ENCODE measurements around the gene LYSMD2. TPM values are rescaled to one million over a fixed set of nuclear protein-coding genes. Genes with fewer than 3 reads are reported as not detected.

Gene LYSMD2
- total RNA-seq, 1 experiment from 2014 or later, result 2.2 TPM

- TF ChIP-seq ATF1 (CRISPR knock-in tag; IDR thresholded peaks at IDR 0.05) (no peak), ZNF416 (CRISPR knock-in tag; IDR thresholded peaks at IDR 0.05) (no peak), ZBTB21 (CRISPR knock-in tag; IDR thresholded peaks at IDR 0.05; ENCODE audit: borderline replicate concordance) (no peak), ZNF423 (CRISPR knock-in tag; IDR thresholded peaks at IDR 0.05) (no peak), JUN (CRISPR knock-in tag; IDR thresholded peaks at IDR 0.05) (no peak), RELA (CRISPR knock-in tag; IDR thresholded peaks at IDR 0.05; ENCODE audit: borderline replicate concordance) (no peak)
These were observed 13.3 kb downstream of the LYSMD2 start (continued) for GRCh38 chr15:51724199-51724598.

GRCh38 chr15:51721199-51721960, 16.1 kb downstream of the LYSMD2 start:
- DNase-seq (ENCODE audit: low spot score) (no peak), ATAC-seq (no peak)
- peaks cover 25% of the 10 kb centered on the region for H3K4me1 Mint-ChIP-seq
- H3K27me3 Mint-ChIP-seq (ENCODE audit: low read depth), result no peaks in the 10 kb centered on the region
- peaks cover 10% of the 10 kb centered on the region for H3K36me3 Mint-ChIP-seq
- H3K4me3 Mint-ChIP-seq, result no peak overlapping the region
- H3K27ac Mint-ChIP-seq, result no peak overlapping the region
- POLR2A ChIA-PET, result no interaction called here
- no peak for TF ChIP-seq HMGA2 (CRISPR knock-in tag; IDR thresholded peaks at IDR 0.05)
- TF ChIP-seq OVOL2 (CRISPR knock-in tag; IDR thresholded peaks at IDR 0.05; ENCODE audit: borderline replicate concordance), result no peak
- TF ChIP-seq SOX15 (CRISPR knock-in tag; IDR thresholded peaks at IDR 0.05), result no peak
- TF ChIP-seq, protein P1, sequence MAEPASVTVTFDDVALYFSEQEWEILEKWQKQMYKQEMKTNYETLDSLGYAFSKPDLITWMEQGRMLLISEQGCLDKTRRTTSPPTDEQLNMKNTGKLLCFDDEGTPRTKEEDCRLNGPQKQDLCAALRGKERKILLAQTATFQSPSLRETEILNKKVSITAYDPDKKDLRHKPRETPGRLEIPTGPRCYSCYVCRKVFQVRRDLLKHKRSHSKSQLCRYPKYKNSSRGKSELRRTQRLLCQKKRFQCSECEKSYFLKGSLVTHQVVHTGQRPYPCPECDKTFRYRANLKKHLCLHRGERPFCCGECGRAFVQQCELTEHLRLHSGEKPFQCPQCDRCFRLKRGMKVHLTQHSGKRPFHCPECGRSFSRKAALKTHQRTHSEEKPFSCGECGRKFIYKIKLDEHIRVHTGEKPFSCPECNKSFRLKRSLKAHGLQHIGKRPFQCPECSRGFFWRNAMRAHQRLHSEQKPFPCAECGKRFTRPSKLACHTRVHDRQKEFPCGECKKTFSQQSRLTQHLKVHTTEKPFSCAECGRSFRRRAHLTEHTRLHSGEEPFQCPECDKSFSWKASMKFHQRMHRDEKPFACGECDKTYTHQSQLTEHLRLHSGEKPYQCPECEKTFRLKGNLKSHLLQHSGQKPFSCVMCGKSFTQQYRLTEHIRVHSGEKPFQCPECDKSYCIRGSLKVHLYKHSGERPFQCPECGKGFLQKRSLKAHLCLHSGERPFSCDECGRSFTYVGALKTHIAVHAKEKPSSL (CRISPR knock-in tag; conservative IDR thresholded peaks at IDR 0.05), result no peak
- TF ChIP-seq STAT6 (CRISPR knock-in tag; conservative IDR thresholded peaks at IDR 0.05; ENCODE audit: low read depth), result no peak
- no peak for TF ChIP-seq E2F4 (CRISPR knock-in tag; IDR thresholded peaks at IDR 0.05; ENCODE audit: borderline replicate concordance, low read depth)
- TF ChIP-seq, protein P2, sequence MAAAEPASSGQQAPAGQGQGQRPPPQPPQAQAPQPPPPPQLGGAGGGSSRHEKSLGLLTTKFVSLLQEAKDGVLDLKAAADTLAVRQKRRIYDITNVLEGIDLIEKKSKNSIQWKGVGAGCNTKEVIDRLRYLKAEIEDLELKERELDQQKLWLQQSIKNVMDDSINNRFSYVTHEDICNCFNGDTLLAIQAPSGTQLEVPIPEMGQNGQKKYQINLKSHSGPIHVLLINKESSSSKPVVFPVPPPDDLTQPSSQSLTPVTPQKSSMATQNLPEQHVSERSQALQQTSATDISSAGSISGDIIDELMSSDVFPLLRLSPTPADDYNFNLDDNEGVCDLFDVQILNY (CRISPR knock-in tag; IDR thresholded peaks at IDR 0.05), result no peak
- no peak for TF ChIP-seq ZNF317 (CRISPR knock-in tag; IDR thresholded peaks at IDR 0.05; ENCODE audit: borderline replicate concordance, low read depth)
- no peak for TF ChIP-seq ZNF121 (CRISPR knock-in tag; IDR thresholded peaks at IDR 0.05)
- TF ChIP-seq ZNF423 (CRISPR knock-in tag; IDR thresholded peaks at IDR 0.05), result no peak
- TF ChIP-seq, protein P3, sequence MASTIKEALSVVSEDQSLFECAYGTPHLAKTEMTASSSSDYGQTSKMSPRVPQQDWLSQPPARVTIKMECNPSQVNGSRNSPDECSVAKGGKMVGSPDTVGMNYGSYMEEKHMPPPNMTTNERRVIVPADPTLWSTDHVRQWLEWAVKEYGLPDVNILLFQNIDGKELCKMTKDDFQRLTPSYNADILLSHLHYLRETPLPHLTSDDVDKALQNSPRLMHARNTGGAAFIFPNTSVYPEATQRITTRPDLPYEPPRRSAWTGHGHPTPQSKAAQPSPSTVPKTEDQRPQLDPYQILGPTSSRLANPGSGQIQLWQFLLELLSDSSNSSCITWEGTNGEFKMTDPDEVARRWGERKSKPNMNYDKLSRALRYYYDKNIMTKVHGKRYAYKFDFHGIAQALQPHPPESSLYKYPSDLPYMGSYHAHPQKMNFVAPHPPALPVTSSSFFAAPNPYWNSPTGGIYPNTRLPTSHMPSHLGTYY (CRISPR knock-in tag; IDR thresholded peaks at IDR 0.05), result no peak
- TF ChIP-seq ZNF416 (CRISPR knock-in tag; IDR thresholded peaks at IDR 0.05), result no peak
- no peak for TF ChIP-seq PRDM15 (CRISPR knock-in tag; IDR thresholded peaks at IDR 0.05)
- no peak for TF ChIP-seq ZBTB21 (CRISPR knock-in tag; IDR thresholded peaks at IDR 0.05; ENCODE audit: borderline replicate concordance)
- no peak for TF ChIP-seq TEAD4 (CRISPR knock-in tag; IDR thresholded peaks at IDR 0.05)
- TF ChIP-seq, protein P4, sequence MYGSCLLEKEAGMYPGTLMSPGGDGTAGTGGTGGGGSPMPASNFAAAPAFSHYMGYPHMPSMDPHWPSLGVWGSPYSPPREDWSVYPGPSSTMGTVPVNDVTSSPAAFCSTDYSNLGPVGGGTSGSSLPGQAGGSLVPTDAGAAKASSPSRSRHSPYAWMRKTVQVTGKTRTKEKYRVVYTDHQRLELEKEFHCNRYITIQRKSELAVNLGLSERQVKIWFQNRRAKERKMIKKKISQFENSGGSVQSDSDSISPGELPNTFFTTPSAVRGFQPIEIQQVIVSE (CRISPR knock-in tag; IDR thresholded peaks at IDR 0.05; ENCODE audit: borderline replicate concordance), result no peak
- no peak for TF ChIP-seq ZNF232 (CRISPR knock-in tag; IDR thresholded peaks at IDR 0.05)
- H3K9me3 Mint-ChIP-seq, result peaks cover 6% of the 10 kb centered on the region; the same call in 1 of the 2 replicates
- CTCF ChIA-PET, result interaction anchor here (1.0 kb wide), 1 partner anchor 71 kb away, joined by 6 read pairs; no protein-coding TSS in a partner anchor

All from WTC11 (cell line).